Ectodermal cell (in vitro differentiated cells): ENCODE measurements around the gene NPM1.
"Not testable (repeated sequence)": the region's sequence is repeated elsewhere in the genome, so short reads cannot be mapped to it uniquely, and the experiment has no call there.

ENCODE experiments used
- H3K27ac ChIP-seq: 2 replicates; pipeline ENCODE4 v1.7.0; 2013; ENCODE audit warnings: mild to moderate bottlenecking, low read depth, low read length; ENCODE audit not compliant: insufficient read depth, poor library complexity, severe bottlenecking
- H3K27me3 ChIP-seq: 2 replicates; pipeline ENCODE4 v1.7.0; 2013; ENCODE audit warnings: mild to moderate bottlenecking, low read length; ENCODE audit not compliant: insufficient read depth, control insufficient read depth, poor library complexity, severe bottlenecking
- H3K36me3 ChIP-seq: one replicate; pipeline ENCODE4 v1.7.0; 2013; ENCODE audit warnings: low read length; ENCODE audit not compliant: control insufficient read depth, insufficient read depth
- H3K4me1 ChIP-seq: one replicate; pipeline ENCODE4 v1.7.0; 2013; ENCODE audit warnings: low read length; ENCODE audit not compliant: control insufficient read depth, insufficient read depth
- H3K4me3 ChIP-seq: 2 replicates; pipeline ENCODE4 v1.7.0; 2013; ENCODE audit warnings: low read depth, low read length, control low read depth; ENCODE audit not compliant: insufficient read depth
- H3K9me3 ChIP-seq: 2 replicates; pipeline ENCODE4 v1.7.0; 2013; ENCODE audit warnings: mild to moderate bottlenecking, low read length, moderate library complexity; ENCODE audit not compliant: control insufficient read depth
- WGBS, 2 experiments: methylation state at CpG; one replicate each; pipeline ENCODE4 v1.1.7; 2013; ENCODE audit warnings: missing lambda C conversion rate in 2 of 2; 5-methylcytosine and 5-hydroxymethylcytosine counted together

NPM1 gene

DNA sequence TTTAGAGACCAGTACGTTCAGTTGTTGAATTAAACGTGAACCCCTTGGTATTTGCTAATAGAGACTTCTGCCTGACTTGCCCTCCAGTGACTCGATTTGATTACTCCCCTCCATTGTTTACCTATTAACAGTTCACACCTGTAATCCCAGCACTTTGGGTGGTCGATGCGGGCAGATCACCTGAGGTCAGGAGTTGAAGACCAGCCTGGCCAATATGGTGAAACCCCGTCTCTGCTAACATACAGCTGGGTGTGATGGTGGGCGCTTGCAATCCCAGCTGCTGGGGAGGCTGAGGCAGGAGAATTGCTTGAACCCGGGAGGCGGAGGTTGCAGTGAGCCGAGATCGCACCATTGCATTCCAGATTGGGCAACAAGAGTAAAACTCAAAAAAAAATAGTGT, 8.9 kb downstream of the NPM1 start:
- H3K4me1 ChIP-seq, H3K27ac ChIP-seq, H3K9me3 ChIP-seq, H3K27me3 ChIP-seq, H3K4me3 ChIP-seq: not testable (repeated sequence)
- peaks cover 86% of the 10 kb centered on the region for H3K36me3 ChIP-seq
- WGBS, 2 experiments, result 91 to 94% methylated on average over 11 of the region's 11 CpGs

GRCh38 chr5:171397190-171397589, 9.5 kb downstream of the NPM1 start:
- Histone ChIP-seq H3K4me3 (no peak overlapping the region), H3K9me3 (no peaks in the 10 kb centered on the region), H3K4me1 (no peaks in the 10 kb centered on the region), H3K27me3 (no peaks in the 10 kb centered on the region), H3K27ac (no peak overlapping the region), H3K36me3 (peaks cover 84% of the 10 kb centered on the region)
- WGBS, 2 experiments, result 95 to 100% methylated on average over 1 to 2 of the region's 2 CpGs

DNA sequence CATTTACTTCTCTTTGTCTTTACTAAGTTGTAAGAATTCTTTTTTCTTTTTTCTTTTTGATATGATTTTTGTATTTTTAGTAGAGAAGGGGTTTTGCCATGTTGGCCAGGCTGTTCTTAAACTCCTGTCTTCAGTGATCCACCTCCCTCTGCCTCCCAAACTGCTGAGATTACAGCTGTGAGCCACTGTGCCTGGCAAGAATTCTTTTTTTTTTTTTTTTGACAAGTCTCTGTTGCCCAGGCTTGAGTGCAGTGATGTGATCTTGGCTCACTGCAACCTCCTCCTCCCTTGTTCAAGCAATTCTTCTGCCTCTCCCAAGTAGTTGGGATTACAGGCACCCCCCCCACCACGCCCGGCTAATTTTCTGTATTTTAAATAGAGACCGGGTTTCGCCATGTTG, 9.9 kb downstream of the NPM1 start:
- H3K9me3 ChIP-seq, result no peaks in the 10 kb centered on the region
- H3K27ac ChIP-seq, result no peak overlapping the region
- no peak overlapping the region for H3K4me3 ChIP-seq
- peaks cover 81% of the 10 kb centered on the region for H3K36me3 ChIP-seq
- H3K4me1 ChIP-seq, result no peaks in the 10 kb centered on the region
- no peaks in the 10 kb centered on the region for H3K27me3 ChIP-seq
- 90 to 92% methylated on average over 4 of the region's 4 CpGs for WGBS, 2 experiments

- not testable (repeated sequence) for H3K27ac ChIP-seq, H3K4me3 ChIP-seq, H3K4me1 ChIP-seq, H3K27me3 ChIP-seq, H3K9me3 ChIP-seq
- 94% methylated on average over 9 of the region's 9 CpGs for WGBS, 2 experiments
- H3K36me3 ChIP-seq, result peaks cover 79% of the 10 kb centered on the region
These were observed 11.0 kb downstream of the NPM1 start for GRCh38 chr5:171398660-171399059.

- H3K9me3 ChIP-seq, result no peaks in the 10 kb centered on the region
- no peak overlapping the region for H3K27ac ChIP-seq
- 95 to 97% methylated on average over 7 of the region's 7 CpGs for WGBS, 2 experiments
- H3K4me1 ChIP-seq, result no peaks in the 10 kb centered on the region
- H3K4me3 ChIP-seq, result no peak overlapping the region
- H3K36me3 ChIP-seq, result peaks cover 74% of the 10 kb centered on the region
- no peaks in the 10 kb centered on the region for H3K27me3 ChIP-seq
These were observed 12.5 kb downstream of the NPM1 start for GRCh38 chr5:171400169-171400568.

DNA sequence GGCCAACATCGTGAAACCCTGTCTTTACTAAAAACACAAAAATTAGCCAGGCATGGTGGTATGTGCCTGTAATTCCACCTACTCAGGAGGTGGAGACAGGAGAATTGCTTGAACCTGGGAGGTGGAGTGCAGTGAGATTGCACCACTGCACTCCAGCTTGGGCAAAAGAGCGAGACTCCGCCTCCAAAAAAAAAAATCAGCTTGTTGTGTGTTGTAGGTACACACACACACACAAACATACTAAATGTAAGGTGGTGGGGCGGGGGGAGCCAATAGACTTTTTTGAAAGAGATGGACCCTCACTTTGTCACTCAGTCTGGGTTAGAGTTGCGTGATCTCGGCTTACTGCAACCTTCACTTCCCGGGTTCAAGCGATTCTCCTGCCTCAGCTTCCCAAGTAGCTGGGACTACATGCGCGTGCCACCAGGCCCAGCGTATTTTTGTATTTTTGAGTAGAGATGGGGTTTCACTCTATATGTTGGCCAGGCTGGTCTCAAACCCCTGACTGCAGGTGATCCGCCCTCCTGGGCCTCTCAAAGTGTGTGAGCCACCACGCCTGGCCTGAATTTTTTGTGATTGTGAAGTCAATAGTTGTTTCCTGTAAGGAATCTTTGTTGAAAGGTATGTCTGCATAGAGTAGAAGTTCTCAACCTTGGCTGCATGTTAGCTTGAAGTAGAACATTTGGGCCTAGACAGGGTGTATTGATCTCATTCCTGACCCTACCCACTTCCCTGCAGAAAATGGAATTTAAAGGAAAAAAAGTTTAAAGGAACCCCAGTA, 13.7 kb downstream of the NPM1 start:
- H3K4me1 ChIP-seq, result no peaks in the 10 kb centered on the region
- no peaks in the 10 kb centered on the region for H3K9me3 ChIP-seq
- H3K36me3 ChIP-seq, result peaks cover 74% of the 10 kb centered on the region
- no peaks in the 10 kb centered on the region for H3K27me3 ChIP-seq
- 94 to 96% methylated on average over 13 of the region's 13 CpGs for WGBS, 2 experiments
- H3K4me3 ChIP-seq, result no peak overlapping the region
- H3K27ac ChIP-seq, result no peak overlapping the region

DNA sequence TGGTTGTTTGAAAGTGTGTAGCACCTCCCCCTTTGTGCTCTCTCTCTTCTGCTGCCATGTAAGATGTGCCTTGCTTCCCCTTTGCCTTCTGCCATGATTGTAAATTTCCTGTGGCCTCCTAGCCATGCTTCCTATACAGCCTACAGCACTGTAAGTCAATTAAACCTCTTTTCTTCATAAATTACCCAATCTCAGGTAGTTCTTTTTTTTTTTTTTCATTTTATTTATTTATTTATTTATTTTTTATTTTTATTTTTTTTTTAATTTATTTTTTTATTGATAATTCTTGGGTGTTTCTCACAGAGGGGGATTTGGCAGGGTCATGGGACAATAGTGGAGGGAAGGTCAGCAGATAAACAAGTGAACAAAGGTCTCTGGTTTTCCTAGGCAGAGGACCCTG, 15.1 kb downstream of the NPM1 start:
- not testable (repeated sequence) for H3K4me1 ChIP-seq, H3K4me3 ChIP-seq, H3K27me3 ChIP-seq, H3K9me3 ChIP-seq, H3K27ac ChIP-seq
- H3K36me3 ChIP-seq, result peaks cover 71% of the 10 kb centered on the region

DNA sequence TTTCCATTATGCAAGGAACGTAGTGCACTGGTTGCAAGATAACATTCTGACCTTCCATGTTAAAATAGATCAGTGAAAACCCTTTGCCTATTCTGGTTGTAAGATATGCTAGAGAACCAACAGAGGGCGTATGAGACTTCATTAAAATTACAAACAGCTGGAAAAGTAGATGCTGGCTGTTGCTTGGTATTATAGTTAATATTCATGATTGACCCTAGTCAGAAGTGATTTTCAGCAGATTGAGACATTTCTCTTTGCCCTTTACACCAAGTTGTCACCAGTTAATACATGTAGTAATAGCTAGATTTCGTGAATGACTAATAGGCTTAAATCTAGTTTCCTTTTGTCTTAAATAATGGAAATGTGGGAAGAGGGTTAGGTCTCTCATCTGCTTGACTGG, 18.0 kb downstream of the NPM1 start:
- WGBS, 2 experiments, result 94 to 95% methylated on average over 3 of the region's 3 CpGs

DNA sequence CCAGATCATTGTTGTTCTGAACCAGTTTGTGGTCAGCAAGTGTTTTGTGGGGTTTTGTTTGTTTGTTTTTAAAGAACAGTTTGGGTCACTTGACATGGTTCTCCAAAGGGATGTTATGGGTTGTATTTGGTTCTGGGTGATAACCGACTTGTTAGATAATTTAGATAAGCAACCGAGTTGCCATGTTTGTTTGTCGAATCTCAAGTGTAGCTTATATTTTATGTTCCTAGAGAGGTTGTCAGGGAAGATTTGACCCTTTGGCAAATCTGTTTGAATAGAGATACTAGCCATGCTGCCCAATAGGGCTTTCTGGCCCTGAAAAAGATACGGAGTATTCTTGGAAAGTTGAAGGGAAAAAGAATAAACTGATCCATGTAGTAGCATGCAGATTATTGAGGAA, 19.6 kb downstream of the NPM1 start:
- no peaks in the 10 kb centered on the region for H3K4me1 ChIP-seq
- H3K9me3 ChIP-seq, result no peaks in the 10 kb centered on the region
- WGBS, 2 experiments, result 93 to 97% methylated on average over 4 of the region's 4 CpGs
- no peak overlapping the region for H3K4me3 ChIP-seq
- no peak overlapping the region for H3K27ac ChIP-seq
- peaks cover 52% of the 10 kb centered on the region for H3K36me3 ChIP-seq
- H3K27me3 ChIP-seq, result no peaks in the 10 kb centered on the region

More for the DNA sequence above, 18.0 kb downstream of the NPM1 start:
- H3K27me3 ChIP-seq, result no peaks in the 10 kb centered on the region
- no peaks in the 10 kb centered on the region for H3K4me1 ChIP-seq
- no peaks in the 10 kb centered on the region for H3K9me3 ChIP-seq
- H3K4me3 ChIP-seq, result no peak overlapping the region
- H3K27ac ChIP-seq, result no peak overlapping the region
- peaks cover 57% of the 10 kb centered on the region for H3K36me3 ChIP-seq

GRCh38 chr5:171409164-171410136, 21.8 kb downstream of the NPM1 start:
- no peaks in the 10 kb centered on the region for H3K27me3 ChIP-seq
- H3K36me3 ChIP-seq, result peaks cover 56% of the 10 kb centered on the region
- no peaks in the 10 kb centered on the region for H3K4me1 ChIP-seq
- H3K27ac ChIP-seq, result no peak overlapping the region
- H3K4me3 ChIP-seq, result no peak overlapping the region
- 93 to 94% methylated on average over 8 of the region's 8 CpGs for WGBS, 2 experiments
- H3K9me3 ChIP-seq, result no peaks in the 10 kb centered on the region
